Heart right ventricle (tissue), 16 donors: Measurements from ENCODE around the gene CTU2. TPM values are rescaled to one million over a fixed set of nuclear protein-coding genes. Genes with fewer than 3 reads are reported as not detected.

Experiments used
- ATAC-seq, 8 donors: fragments of 200-7000 bp; cut with Tn5 transposase; one replicate each; pipeline ENCODE4 v1.9.1; 2020; ENCODE audit warnings: mild to moderate bottlenecking in 8 of 8, moderate library complexity in 8 of 8, moderate number of reproducible peaks in 1 of 8
- DNase-seq, 2 donors: peaks; one replicate each; pipeline ENCODE4 v3.0.0-alpha.2; 2020
- H3K27ac ChIP-seq, 10 donors: fragments of 200-600 bp; sonication (generic) in 2 of 10; one replicate each; pipeline versions ENCODE4 v1.5.0 to v1.8.0; 2020 to 2022; ENCODE audit warnings: mild to moderate bottlenecking in 3 of 10
- H3K27me3 ChIP-seq, 7 donors: fragments of 200-600 bp; one replicate each; pipeline ENCODE4 v1.8.0; 2021 to 2022; ENCODE audit warnings: mild to moderate bottlenecking in 2 of 7
- H3K36me3 ChIP-seq, 9 donors: fragments of 200-600 bp; sonication (generic) in 1 of 9; one replicate each; pipeline versions ENCODE4 v1.5.0 to v1.8.0; 2020 to 2022; ENCODE audit warnings: mild to moderate bottlenecking in 2 of 9
- H3K4me1 ChIP-seq, 9 donors: fragments of 200-600 bp; sonication (generic) in 1 of 9; one replicate each; pipeline versions ENCODE4 v1.5.0 to v1.8.0; 2020 to 2022; ENCODE audit warnings: mild to moderate bottlenecking in 4 of 9
- H3K4me3 ChIP-seq, 10 donors: fragments of 200-600 bp; sonication (generic) in 2 of 10; one replicate each; pipeline versions ENCODE4 v1.5.0 to v1.8.0; 2020 to 2022; ENCODE audit warnings: mild to moderate bottlenecking in 7 of 10, moderate library complexity in 2 of 10
- H3K9me3 ChIP-seq, 11 donors: fragments of 200-600 bp in 10 of 11; sonication (generic) in 2 of 11; one replicate each; pipeline versions ENCODE4 v1.5.0 to v1.8.0; 2013 to 2022; ENCODE audit warnings: mild to moderate bottlenecking in 2 of 11, control low read depth in 1 of 11, moderate library complexity in 1 of 11
- WGBS, 2 donors: extraction: QIAGEN DNeasy Blood & Tissue Kit; methylation state at CpG; one replicate each; pipeline ENCODE4 v1.1.7; 2013; ENCODE audit warnings: inconsistent platforms in 1 of 2; 5-methylcytosine and 5-hydroxymethylcytosine counted together
- intact Hi-C, 10 donors: fragments of 100-400 bp; cut with DNase I; formaldehyde crosslinking; loops; one replicate each; pipeline versions ENCODE4 v1.11.1 to v1.14.2; 2022
- polyA plus RNA-seq, 2 donors: library from polyadenylated mRNA; stranded (reverse); fragments of 200-250 nt; gene quantifications; one replicate each; pipeline ENCODE4 v1.2.3, GENCODE V29; 2013
- total RNA-seq, 10 donors: library from RNA; stranded (reverse); fragmentation: NEBNext Ultra II Directional in 3 of 10; extraction: Animal tissue kit (Norgen Biotek cat#: 25700) in 3 of 10; gene quantifications; one replicate each; pipeline versions ENCODE4 v1.2.1 to v1.2.4, GENCODE V29; 2021 to 2023
- TF ChIP-seq, protein P1 (sequence below), 9 donors: fragments of 200-600 bp; sonication (generic) in 2 of 9; IDR thresholded peaks; one replicate each; pipeline versions ENCODE4 v1.5.0 to v1.8.0; 2021 to 2022; ENCODE audit warnings: antibody characterized with exemption in 9 of 9, mild to moderate bottlenecking in 5 of 9, moderate library complexity in 1 of 9
- donor health status: Arrhythmogenic right ventricular cardiomyopathy.
- donor health status: ischemic (EF 13 %, LVEDD 7.1; RV severe dilation, severe dysfunction).
- donor health status: healthy with polysubstance abuse.
- donor health status: DM: no; HTN: yes; CAD: no.
- donor health status: DM: no; HTN: no; CAD: no.
- donor health status: ischemic (EF 25% LVEDD 6.9; RV normal size, moderate dysfunction).
- donor health status: ischemic (EF 25% LVEDD 5.7; RV mildly dilated, moderate dysfunction).
- donor health status: healthy.
- donor health status: DM: yes; HTN: yes; CAD: no.
- donor health status: Ischemic cardiomyopathy.
- donor health status: ischemic (EF 35%, LVEDD 5.7; RV mildly dilated, moderate dysfunction).
- donor health status: nonischemic (EF 11% LVEDD 7.7; RV severe dilation, severe dysfunction).
- donor health status: DM: yes; HTN: yes; CAD: no.
- donor health status: PGD.
- donor health status: ischemic (EF 29% LVEDD 5.4; RV normal size, mild dysfunction).
- donor health status: nonischemic (EF 23%, LVEDD 6.1; RV moderate dilation, normal function).

CTU2 gene
- total and polyA plus RNA-seq, 12 donors, result 11.8 to 22.6 (median 14.4) TPM

DNA sequence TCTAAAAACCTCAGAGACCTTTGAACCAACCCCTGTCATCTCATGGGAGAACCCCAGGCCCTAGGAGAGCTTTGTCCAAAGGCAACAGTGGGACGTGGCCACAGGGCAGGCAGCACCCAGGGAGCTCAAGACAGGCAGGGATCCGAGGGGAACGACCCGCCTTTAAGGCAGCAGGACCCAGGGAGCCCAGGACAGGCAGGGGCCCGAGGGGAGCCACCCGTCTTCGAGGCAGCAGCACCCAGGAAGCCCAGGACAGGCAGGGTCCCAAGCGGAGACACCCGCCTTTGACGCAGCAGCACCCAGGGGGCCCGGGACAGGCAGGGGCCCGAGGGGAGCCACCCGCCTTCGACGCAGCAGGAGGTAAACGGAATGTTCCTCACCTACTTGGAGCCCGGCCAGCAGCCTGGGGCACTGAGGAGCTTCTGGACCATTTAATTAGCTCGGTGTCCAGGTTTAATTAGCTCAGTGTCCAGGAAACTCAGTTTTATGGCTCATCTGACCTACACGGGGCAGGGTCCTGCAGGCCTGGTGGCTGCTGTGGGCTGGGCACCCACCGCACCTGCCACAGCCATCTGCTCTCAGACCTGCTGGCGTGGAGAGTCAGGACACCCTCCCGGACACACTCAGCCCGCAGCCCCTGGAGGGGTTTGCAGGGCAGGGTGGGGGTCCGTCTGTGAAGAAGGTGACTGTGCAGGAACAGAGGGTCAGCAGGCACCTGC, 54.3 kb downstream of the CTU2 start:
- ATAC-seq (no peak), DNase-seq (no peak)
- intact Hi-C loops, result no loop called here
- WGBS, 2 donors, result 87 to 90% methylated on average over 24 of the region's 24 CpGs
- Histone ChIP-seq H3K4me1 (peaks cover 2 to 67% (median 14%) of the 10 kb centered on the region in 9 donors), H3K9me3 (peaks cover 0 to 11% (median 0%) of the 10 kb centered on the region in 11 donors), H3K27ac (no peak overlapping the region), H3K27me3 (no peaks in the 10 kb centered on the region), H3K4me3 (no peak overlapping the region), H3K36me3 (peaks cover 0 to 19% (median 0%) of the 10 kb centered on the region in 9 donors)
- TF ChIP-seq, protein P1, sequence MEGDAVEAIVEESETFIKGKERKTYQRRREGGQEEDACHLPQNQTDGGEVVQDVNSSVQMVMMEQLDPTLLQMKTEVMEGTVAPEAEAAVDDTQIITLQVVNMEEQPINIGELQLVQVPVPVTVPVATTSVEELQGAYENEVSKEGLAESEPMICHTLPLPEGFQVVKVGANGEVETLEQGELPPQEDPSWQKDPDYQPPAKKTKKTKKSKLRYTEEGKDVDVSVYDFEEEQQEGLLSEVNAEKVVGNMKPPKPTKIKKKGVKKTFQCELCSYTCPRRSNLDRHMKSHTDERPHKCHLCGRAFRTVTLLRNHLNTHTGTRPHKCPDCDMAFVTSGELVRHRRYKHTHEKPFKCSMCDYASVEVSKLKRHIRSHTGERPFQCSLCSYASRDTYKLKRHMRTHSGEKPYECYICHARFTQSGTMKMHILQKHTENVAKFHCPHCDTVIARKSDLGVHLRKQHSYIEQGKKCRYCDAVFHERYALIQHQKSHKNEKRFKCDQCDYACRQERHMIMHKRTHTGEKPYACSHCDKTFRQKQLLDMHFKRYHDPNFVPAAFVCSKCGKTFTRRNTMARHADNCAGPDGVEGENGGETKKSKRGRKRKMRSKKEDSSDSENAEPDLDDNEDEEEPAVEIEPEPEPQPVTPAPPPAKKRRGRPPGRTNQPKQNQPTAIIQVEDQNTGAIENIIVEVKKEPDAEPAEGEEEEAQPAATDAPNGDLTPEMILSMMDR (IDR thresholded peaks at IDR 0.05), result no peak

DNA sequence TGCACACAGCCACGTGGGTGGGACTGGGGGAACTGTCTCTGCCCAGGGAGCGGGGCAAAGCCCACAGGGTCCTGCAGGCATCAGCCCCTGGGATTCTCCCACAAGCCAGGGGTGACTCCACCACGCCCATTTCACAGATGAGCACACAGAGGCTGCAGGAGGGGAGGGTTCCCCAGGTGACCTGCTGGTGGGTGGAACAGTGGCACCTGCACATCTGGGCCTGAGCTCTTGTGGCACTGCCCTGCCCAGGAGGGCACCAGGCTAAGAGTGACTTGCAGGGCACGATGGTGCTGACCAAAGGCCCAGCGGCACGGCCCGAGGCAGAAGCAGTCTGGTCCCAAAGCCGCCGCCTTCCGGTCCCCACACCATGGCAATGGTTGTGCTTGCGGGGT, 54.8 kb downstream of the CTU2 start:
- no peak overlapping the region for H3K4me3 ChIP-seq
- H3K27ac ChIP-seq, result no peak overlapping the region
- no peaks in the 10 kb centered on the region for H3K27me3 ChIP-seq
- ATAC-seq, result no peak
- H3K9me3 ChIP-seq, result peaks cover 0 to 11% (median 0%) of the 10 kb centered on the region in 11 donors
- H3K36me3 ChIP-seq, result peaks cover 0 to 19% (median 0%) of the 10 kb centered on the region in 9 donors
- peaks cover 2 to 64% (median 14%) of the 10 kb centered on the region in 9 donors for H3K4me1 ChIP-seq
- 96 to 98% methylated on average over 11 of the region's 11 CpGs for WGBS, 2 donors
- no peak for DNase-seq
- intact Hi-C loops, result no loop called here
- TF ChIP-seq, protein P1 (IDR thresholded peaks at IDR 0.05), result no peak

DNA sequence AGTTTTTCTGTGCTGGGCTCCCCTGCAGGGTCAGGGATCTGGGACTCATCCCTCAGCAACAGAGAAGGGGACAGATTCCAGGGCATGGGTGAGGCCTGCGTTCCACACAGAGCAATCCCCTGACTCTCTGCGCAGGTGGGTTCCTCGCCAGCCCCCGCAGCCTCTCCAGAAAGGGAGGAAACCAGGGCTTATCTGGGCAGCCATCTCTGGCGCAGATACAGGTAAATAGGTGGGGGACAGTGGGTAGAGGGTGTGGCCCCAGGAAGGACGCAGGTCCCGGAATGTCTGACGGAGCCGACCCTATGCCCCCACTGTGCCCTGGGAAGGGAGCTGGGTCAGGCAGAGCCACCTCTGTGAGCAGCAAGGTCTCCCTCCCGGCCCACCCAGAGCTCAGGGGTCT, 55.5 kb downstream of the CTU2 start:
- H3K36me3 ChIP-seq, result peaks cover 0 to 19% (median 0%) of the 10 kb centered on the region in 9 donors
- ATAC-seq, result no peak
- H3K27ac ChIP-seq, result no peak overlapping the region
- 66 to 68% methylated on average over 9 to 10 of the region's 10 CpGs for WGBS, 2 donors
- no peak overlapping the region for H3K4me3 ChIP-seq
- no peaks in the 10 kb centered on the region for H3K27me3 ChIP-seq
- peaks cover 0 to 11% (median 0%) of the 10 kb centered on the region in 11 donors for H3K9me3 ChIP-seq
- no peak for DNase-seq
- intact Hi-C loops, result no loop called here
- TF ChIP-seq, protein P1 (IDR thresholded peaks at IDR 0.05), result no peak
- H3K4me1 ChIP-seq, result peaks cover 2 to 64% (median 14%) of the 10 kb centered on the region in 9 donors

DNA sequence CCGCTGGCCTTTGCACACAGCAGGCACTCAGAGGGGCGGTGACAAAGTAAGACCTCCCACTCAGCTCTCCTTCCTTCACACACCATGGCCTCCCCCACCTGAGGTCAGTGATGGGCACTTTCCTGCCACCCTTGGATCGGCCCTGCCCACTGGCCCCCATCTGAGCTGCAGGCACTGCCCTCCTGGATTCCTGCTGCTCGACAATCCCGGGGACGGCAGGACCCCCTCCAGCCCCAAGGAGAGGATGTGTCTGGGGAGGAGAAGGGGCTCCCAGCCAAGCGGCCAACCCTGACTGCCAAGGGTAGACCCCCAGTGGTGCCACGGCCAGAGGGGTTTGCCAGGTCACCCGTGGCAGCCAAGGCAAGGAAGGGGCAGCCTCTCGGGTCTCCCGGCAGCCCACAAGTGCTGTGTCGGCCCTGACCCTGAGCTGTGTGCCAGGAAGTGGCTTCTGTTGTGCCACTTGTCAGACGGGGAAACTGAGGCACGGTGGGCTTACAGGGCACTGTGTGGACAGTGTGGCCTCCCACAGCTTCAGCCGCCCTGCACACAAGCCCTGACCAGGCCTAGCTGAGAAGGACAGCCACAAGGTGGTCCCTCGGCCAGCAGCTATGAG, 56.1 kb downstream of the CTU2 start:
- H3K4me3 ChIP-seq, result no peak overlapping the region
- peaks cover 0 to 19% (median 0%) of the 10 kb centered on the region in 9 donors for H3K36me3 ChIP-seq
- no peaks in the 10 kb centered on the region for H3K27me3 ChIP-seq
- H3K27ac ChIP-seq, result no peak overlapping the region
- no peak for ATAC-seq
- WGBS, 2 donors, result 75 to 81% methylated on average over 16 of the region's 16 CpGs
- intact Hi-C loops, result no loop called here
- TF ChIP-seq, protein P1 (IDR thresholded peaks at IDR 0.05), result no peak
- DNase-seq, result no peak
- H3K9me3 ChIP-seq, result peaks cover 0 to 11% (median 0%) of the 10 kb centered on the region in 11 donors
- peaks cover 2 to 69% (median 15%) of the 10 kb centered on the region in 9 donors for H3K4me1 ChIP-seq
